A549 (cell line): ENCODE results near the gene STK33. TPM values are rescaled to one million over a fixed set of nuclear protein-coding genes. Genes with fewer than 3 reads are reported as not detected.

Experiments used
- ATAC-seq, 2 experiments: fragments of 200-7000 bp in 1 of 2; fragments of >200 bp in 1 of 2; cut with Nextera tagmentation in 1 of 2; cut with Tn5 transposase in 1 of 2; 3 replicates each; pipeline versions ENCODE4 v1.8.0 to v1.9.1; 2018 to 2020; ENCODE audit warnings: mild to moderate bottlenecking in 1 of 2, moderate library complexity in 1 of 2
- CTCF ChIA-PET: fragments of 300-600 bp; sonication (Branson Sonifier 250); formaldehyde crosslinking; extraction: SDS; loops from one replicate; lab custom pipeline; 2021; ENCODE audit warnings: antibody characterized with exemption, inconsistent platforms; lab: Yijun Ruan, JAX
- POLR2A ChIA-PET: fragments of 350-600 bp; formaldehyde crosslinking; extraction: SDS; loops from one replicate; lab custom pipeline; 2021; ENCODE audit warnings: antibody characterized with exemption, inconsistent platforms; lab: Yijun Ruan, JAX
- DNase-seq, 2 experiments: peaks; one replicate each; pipeline versions ENCODE4 v3.0.0 to v3.0.0-alpha.2; 2011 to 2016; ENCODE audit warnings: low read depth in 1 of 2, low spot score in 1 of 2
- FAIRE-seq: peaks from 2 replicates; lab custom pipeline; 2011; peaks lifted over from hg19 to GRCh38; lab: Jason Lieb, UNC
- H3K27ac ChIP-seq, 2 experiments: fragments of >200 bp; sonication (Bioruptor Twin); formaldehyde crosslinking; 3 replicates each; pipeline ENCODE4 v1.5.1; 2016 to 2017
- H3K4me1 ChIP-seq: fragments of >200 bp; sonication (Bioruptor Twin); formaldehyde crosslinking; 3 replicates; pipeline ENCODE4 v1.6.1; 2016
- H3K4me2 ChIP-seq: fragments of >200 bp; sonication (Bioruptor Twin); formaldehyde crosslinking; 3 replicates; pipeline ENCODE4 v1.6.1; 2016
- H3K4me3 ChIP-seq: fragments of >200 bp; sonication (Bioruptor Twin); formaldehyde crosslinking; 3 replicates; pipeline ENCODE4 v1.5.1; 2016
- H3K9me3 ChIP-seq: fragments of >200 bp; sonication (Bioruptor Twin); formaldehyde crosslinking; 3 replicates; pipeline ENCODE4 v1.6.1; 2016
- CHD2 ChIP-seq: fragments of 150-350 bp; IDR thresholded peaks from 2 replicates; pipeline ENCODE4 v1.6.1; 2014; ENCODE audit warnings: low read length; ENCODE audit not compliant: partially characterized antibody
- CTCF ChIP-seq: fragments of >200 bp; sonication (Bioruptor Twin); formaldehyde crosslinking; IDR thresholded peaks from 3 replicates; pipeline ENCODE4 v1.5.1; 2016
- E2F6 ChIP-seq: IDR thresholded peaks from 2 replicates; pipeline ENCODE4 v1.6.1; 2012; ENCODE audit warnings: low read depth, borderline replicate concordance
- HDAC2 ChIP-seq: fragments of 200-600 bp; sonication (generic); IDR thresholded peaks from 2 replicates; pipeline ENCODE4 v1.6.1; 2016
- KDM5A ChIP-seq: fragments of 200-600 bp; sonication (generic); IDR thresholded peaks from 2 replicates; pipeline ENCODE4 v1.6.1; 2016; ENCODE audit warnings: antibody characterized with exemption, mild to moderate bottlenecking
- NR3C1 ChIP-seq: fragments of >200 bp; sonication (Bioruptor Twin); formaldehyde crosslinking; IDR thresholded peaks from 3 replicates; pipeline ENCODE4 v1.6.1; 2017
- SMC3 ChIP-seq: fragments of >200 bp; sonication (Bioruptor Twin); formaldehyde crosslinking; IDR thresholded peaks from 3 replicates; pipeline ENCODE4 v1.6.1; 2018; ENCODE audit warnings: inconsistent platforms
- TFCP2L1 ChIP-seq: fragments of 250-450 bp; sonication (Bioruptor Pico); IDR thresholded peaks from 2 replicates; pipeline ENCODE4 v1.5.0; 2021; ENCODE audit warnings: mild to moderate bottlenecking
- ZC3H11A ChIP-seq: fragments of 450-650 bp; IDR thresholded peaks from 2 replicates; pipeline ENCODE4 v1.6.1; 2014; ENCODE audit warnings: antibody characterized with exemption, mild to moderate bottlenecking
- ZFP36 ChIP-seq: fragments of 450-650 bp; IDR thresholded peaks from 2 replicates; pipeline ENCODE4 v1.6.1; 2014; ENCODE audit warnings: borderline replicate concordance; ENCODE audit not compliant: partially characterized antibody
- ZNF302 ChIP-seq: fragments of 250-450 bp; sonication (Bioruptor Pico); IDR thresholded peaks from 2 replicates; pipeline ENCODE4 v1.9.0; 2021; ENCODE audit warnings: inconsistent platforms, mild to moderate bottlenecking, moderate library complexity
- WGBS: methylation state at CpG from one replicate; pipeline ENCODE4 v1.1.6; 2017; ENCODE audit errors: missing lambda C conversion rate; 5-methylcytosine and 5-hydroxymethylcytosine counted together
- polyA plus RNA-seq, 4 experiments: library from polyadenylated mRNA; depleted of rRNA in 3 of 4; stranded (reverse); fragments of >200 nt; fragmentation: RNase III in 1 of 4; extraction: RNeasy Plus Mini Kit Qiagen cat#74134 plus additional on column Dnase treatment in 1 of 4; gene quantifications; 2 replicates in 3 of 4; 3 replicates in 1 of 4; pipeline ENCODE4 v1.2.3, GENCODE V29; 2011 to 2017
- TF ChIP-seq, protein P1 (sequence below): fragments of 250-450 bp; sonication (Bioruptor Pico); IDR thresholded peaks from 2 replicates; pipeline ENCODE4 v1.5.0; 2021; ENCODE audit warnings: mild to moderate bottlenecking, moderate library complexity, borderline replicate concordance
- TF ChIP-seq, protein P2 (sequence below): IDR thresholded peaks from 2 replicates; pipeline ENCODE4 v1.6.1; 2012
- TF ChIP-seq, protein P3 (sequence below): fragments of 150-350 bp; IDR thresholded peaks from 2 replicates; pipeline ENCODE4 v1.6.1; 2014; ENCODE audit warnings: low read depth, mild to moderate bottlenecking, low read length
- TF ChIP-seq, protein P4 (sequence below): fragments of 200-600 bp; sonication (generic); IDR thresholded peaks from 2 replicates; pipeline ENCODE4 v1.6.1; 2016; ENCODE audit warnings: antibody characterized with exemption, mild to moderate bottlenecking, moderate library complexity

STK33 gene
- polyA plus RNA-seq, 2 of the 4 experiments (the other 2 are of a cell fraction), result 5.2 to 5.8 TPM

DNA sequence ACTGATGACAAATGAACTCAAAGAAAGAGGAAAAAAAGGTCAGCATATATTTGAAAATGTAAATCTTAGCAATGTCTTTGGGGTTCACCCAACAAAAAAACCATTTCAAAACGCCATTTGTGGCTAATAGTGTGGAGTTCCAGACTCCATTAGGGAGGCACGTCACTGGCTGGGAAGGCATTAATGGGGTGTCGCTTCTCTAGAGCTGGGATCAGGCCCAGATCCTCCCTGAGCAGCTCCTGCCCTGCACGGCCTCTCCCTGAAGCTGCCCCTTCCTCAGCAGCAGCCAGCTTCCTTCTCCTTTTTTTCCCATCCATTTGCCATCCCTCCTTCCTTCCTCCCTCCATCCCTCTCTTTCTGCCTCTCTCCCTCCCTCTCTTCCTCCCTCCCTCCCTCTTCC lies 231.5 kb downstream of the STK33 start:
- CTCF ChIA-PET, result interaction anchor here (0.5 kb wide), 1 partner anchor 1172 kb away, joined by 5 read pairs; no protein-coding TSS in a partner anchor

More for the DNA sequence above, 231.5 kb downstream of the STK33 start:
- POLR2A ChIA-PET, result no interaction called here
- Histone ChIP-seq H3K4me2 (no peak overlapping the region), H3K27ac (no peak overlapping the region), H3K4me3 (no peak overlapping the region), H3K4me1 (no peaks in the 10 kb centered on the region), H3K9me3 (no peaks in the 10 kb centered on the region)
- TF ChIP-seq, protein P1, sequence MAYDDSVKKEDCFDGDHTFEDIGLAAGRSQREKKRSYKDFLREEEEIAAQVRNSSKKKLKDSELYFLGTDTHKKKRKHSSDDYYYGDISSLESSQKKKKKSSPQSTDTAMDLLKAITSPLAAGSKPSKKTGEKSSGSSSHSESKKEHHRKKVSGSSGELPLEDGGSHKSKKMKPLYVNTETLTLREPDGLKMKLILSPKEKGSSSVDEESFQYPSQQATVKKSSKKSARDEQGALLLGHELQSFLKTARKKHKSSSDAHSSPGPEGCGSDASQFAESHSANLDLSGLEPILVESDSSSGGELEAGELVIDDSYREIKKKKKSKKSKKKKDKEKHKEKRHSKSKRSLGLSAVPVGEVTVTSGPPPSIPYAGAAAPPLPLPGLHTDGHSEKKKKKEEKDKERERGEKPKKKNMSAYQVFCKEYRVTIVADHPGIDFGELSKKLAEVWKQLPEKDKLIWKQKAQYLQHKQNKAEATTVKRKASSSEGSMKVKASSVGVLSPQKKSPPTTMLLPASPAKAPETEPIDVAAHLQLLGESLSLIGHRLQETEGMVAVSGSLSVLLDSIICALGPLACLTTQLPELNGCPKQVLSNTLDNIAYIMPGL (CRISPR knock-in tag), result no peak
- TF ChIP-seq CTCF (no peak), TFCP2L1 (CRISPR knock-in tag) (no peak), NR3C1 (no peak), ZC3H11A (no peak), CHD2 (no peak), E2F6 (no peak), ZNF302 (CRISPR knock-in tag) (no peak), HDAC2 (no peak), ZFP36 (no peak), KDM5A (no peak), SMC3 (no peak)
- TF ChIP-seq, protein P2, sequence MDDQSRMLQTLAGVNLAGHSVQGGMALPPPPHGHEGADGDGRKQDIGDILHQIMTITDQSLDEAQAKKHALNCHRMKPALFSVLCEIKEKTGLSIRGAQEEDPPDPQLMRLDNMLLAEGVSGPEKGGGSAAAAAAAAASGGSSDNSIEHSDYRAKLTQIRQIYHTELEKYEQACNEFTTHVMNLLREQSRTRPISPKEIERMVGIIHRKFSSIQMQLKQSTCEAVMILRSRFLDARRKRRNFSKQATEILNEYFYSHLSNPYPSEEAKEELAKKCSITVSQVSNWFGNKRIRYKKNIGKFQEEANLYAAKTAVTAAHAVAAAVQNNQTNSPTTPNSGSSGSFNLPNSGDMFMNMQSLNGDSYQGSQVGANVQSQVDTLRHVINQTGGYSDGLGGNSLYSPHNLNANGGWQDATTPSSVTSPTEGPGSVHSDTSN, result no peak
- TF ChIP-seq, protein P3, sequence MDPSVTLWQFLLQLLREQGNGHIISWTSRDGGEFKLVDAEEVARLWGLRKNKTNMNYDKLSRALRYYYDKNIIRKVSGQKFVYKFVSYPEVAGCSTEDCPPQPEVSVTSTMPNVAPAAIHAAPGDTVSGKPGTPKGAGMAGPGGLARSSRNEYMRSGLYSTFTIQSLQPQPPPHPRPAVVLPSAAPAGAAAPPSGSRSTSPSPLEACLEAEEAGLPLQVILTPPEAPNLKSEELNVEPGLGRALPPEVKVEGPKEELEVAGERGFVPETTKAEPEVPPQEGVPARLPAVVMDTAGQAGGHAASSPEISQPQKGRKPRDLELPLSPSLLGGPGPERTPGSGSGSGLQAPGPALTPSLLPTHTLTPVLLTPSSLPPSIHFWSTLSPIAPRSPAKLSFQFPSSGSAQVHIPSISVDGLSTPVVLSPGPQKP, result no peak
- TF ChIP-seq, protein P4, sequence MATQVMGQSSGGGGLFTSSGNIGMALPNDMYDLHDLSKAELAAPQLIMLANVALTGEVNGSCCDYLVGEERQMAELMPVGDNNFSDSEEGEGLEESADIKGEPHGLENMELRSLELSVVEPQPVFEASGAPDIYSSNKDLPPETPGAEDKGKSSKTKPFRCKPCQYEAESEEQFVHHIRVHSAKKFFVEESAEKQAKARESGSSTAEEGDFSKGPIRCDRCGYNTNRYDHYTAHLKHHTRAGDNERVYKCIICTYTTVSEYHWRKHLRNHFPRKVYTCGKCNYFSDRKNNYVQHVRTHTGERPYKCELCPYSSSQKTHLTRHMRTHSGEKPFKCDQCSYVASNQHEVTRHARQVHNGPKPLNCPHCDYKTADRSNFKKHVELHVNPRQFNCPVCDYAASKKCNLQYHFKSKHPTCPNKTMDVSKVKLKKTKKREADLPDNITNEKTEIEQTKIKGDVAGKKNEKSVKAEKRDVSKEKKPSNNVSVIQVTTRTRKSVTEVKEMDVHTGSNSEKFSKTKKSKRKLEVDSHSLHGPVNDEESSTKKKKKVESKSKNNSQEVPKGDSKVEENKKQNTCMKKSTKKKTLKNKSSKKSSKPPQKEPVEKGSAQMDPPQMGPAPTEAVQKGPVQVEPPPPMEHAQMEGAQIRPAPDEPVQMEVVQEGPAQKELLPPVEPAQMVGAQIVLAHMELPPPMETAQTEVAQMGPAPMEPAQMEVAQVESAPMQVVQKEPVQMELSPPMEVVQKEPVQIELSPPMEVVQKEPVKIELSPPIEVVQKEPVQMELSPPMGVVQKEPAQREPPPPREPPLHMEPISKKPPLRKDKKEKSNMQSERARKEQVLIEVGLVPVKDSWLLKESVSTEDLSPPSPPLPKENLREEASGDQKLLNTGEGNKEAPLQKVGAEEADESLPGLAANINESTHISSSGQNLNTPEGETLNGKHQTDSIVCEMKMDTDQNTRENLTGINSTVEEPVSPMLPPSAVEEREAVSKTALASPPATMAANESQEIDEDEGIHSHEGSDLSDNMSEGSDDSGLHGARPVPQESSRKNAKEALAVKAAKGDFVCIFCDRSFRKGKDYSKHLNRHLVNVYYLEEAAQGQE, result no peak
- FAIRE-seq, result no peak
- no peak for DNase-seq
- ATAC-seq, result no peak
- WGBS, result 39% methylated on average over 4 of the region's 4 CpGs
